Natural killer cell treated with Interleukin-12 subunit alpha and Interleukin-12 subunit beta and Interleukin-15 and Interleukin-18, amount 100 ng/mL, for 72 hours (primary cell): ENCODE results near the gene ZNF423. TPM values are rescaled to one million over a fixed set of nuclear protein-coding genes. Genes with fewer than 3 reads are reported as not detected.
A peak's percentile ranks its signal among the peaks of the same experiment; 100 is the strongest.

Source experiments
- ATAC-seq, 2 donors: fragments of 150-1000 bp; cut with Tn5 transposase in 1 of 2; sonication (Bioruptor Pico), chemical (Tn5 transposase) in 1 of 2; 2 replicates each; pipeline ENCODE4 v1.10.0; 2021
- DNase-seq: peaks from one replicate; pipeline ENCODE4 v3.0.0; 2022; ENCODE audit warnings: low spot score
- H3K27ac Mint-ChIP-seq, 2 donors: 1 replicate in 1 of 2; 2 replicates in 1 of 2; pipeline ENCODE4 v1.8.0; 2022; ENCODE audit warnings: mixed read lengths in 2 of 2, mild to moderate bottlenecking in 1 of 2, moderate library complexity in 1 of 2
- H3K27me3 Mint-ChIP-seq, 2 donors: 1 replicate in 1 of 2; 2 replicates in 1 of 2; pipeline ENCODE4 v1.8.0; 2022; ENCODE audit warnings: mixed read lengths in 2 of 2
- H3K36me3 Mint-ChIP-seq: one replicate; pipeline ENCODE4 v1.8.0; 2022; ENCODE audit warnings: mixed read lengths
- H3K4me1 Mint-ChIP-seq, 2 donors: 1 replicate in 1 of 2; 2 replicates in 1 of 2; pipeline ENCODE4 v1.8.0; 2022; ENCODE audit warnings: low read depth in 2 of 2, mixed read lengths in 2 of 2, mild to moderate bottlenecking in 1 of 2
- H3K4me3 Mint-ChIP-seq: one replicate; pipeline ENCODE4 v1.8.0; 2022; ENCODE audit warnings: mixed read lengths
- H3K9me3 Mint-ChIP-seq: 2 replicates; pipeline ENCODE4 v1.8.0; 2022; ENCODE audit warnings: mixed read lengths
- total RNA-seq, 2 donors: library from RNA; stranded (reverse); gene quantifications; one replicate each; pipeline ENCODE4 v1.2.3, GENCODE V29; 2022

The ZNF423 gene
- total RNA-seq, 2 donors from 2014 or later: not detected

- ATAC-seq: no peak
- peaks cover 0 to 3% of the 10 kb centered on the region in 2 donors for H3K27me3 Mint-ChIP-seq
- no peak for DNase-seq
- H3K36me3 Mint-ChIP-seq: no peaks in the 10 kb centered on the region
- no peaks in the 10 kb centered on the region for H3K9me3 Mint-ChIP-seq
- no peak overlapping the region for H3K27ac Mint-ChIP-seq
- no peaks in the 10 kb centered on the region for H3K4me1 Mint-ChIP-seq
- no peak overlapping the region for H3K4me3 Mint-ChIP-seq
Measured at GRCh38 chr16:49767998-49768397, 87.9 kb downstream of the ZNF423 start.

DNA sequence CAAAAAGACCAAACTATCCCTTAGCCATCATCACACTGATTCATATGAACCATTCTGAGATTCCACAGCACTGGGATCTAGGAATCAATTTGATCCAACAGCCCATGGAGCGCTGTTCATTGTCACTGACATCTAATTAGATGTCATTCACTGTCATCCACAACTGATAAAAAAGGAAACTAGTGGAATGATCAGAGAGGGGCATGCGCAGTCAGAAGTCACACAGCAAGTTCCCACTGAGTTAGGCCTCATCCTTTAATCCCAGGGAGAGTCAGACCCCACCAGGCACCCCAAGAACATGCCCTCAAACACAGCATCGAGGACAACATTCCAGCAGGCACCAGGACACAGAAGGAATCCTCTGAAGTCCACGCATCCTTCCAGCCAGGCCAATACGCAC is 88.5 kb downstream of the ZNF423 start:
- ATAC-seq (no peak), DNase-seq (no peak)
- no peaks in the 10 kb centered on the region for H3K36me3 Mint-ChIP-seq
- no peak overlapping the region for H3K4me3 Mint-ChIP-seq
- no peak overlapping the region for H3K27ac Mint-ChIP-seq
- H3K27me3 Mint-ChIP-seq: peaks cover 0 to 3% of the 10 kb centered on the region in 2 donors
- H3K4me1 Mint-ChIP-seq: no peaks in the 10 kb centered on the region
- no peaks in the 10 kb centered on the region for H3K9me3 Mint-ChIP-seq

DNA sequence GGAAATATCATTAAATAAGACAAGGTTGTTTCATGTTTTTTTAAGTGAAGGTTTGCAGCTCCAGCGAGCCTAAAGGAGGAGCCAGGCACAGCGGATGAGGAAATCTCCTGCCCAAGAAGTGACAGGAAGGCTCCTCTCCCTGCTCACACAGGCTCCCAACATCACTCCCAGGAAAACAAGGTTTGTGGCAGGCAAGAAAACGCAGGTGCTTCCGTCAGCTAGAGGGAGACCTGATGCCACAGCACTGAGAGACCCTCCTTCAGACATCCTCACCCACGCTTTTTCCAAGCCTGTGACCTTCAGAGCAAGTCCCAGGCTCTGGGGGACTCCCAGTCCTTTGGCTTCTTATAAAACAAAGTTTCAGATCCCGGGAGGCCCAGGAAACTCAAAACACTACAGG is 89.7 kb downstream of the ZNF423 start:
- Mint-ChIP-seq H3K4me3 (no peak overlapping the region), H3K27ac (no peak overlapping the region)

GRCh38 chr16:49763826-49764225 is 92.1 kb downstream of the ZNF423 start:
- H3K36me3 Mint-ChIP-seq: no peaks in the 10 kb centered on the region
- DNase-seq (no peak), ATAC-seq (peak in 1 of 2 donors; percentile 11)
- H3K9me3 Mint-ChIP-seq: no peaks in the 10 kb centered on the region
- H3K27ac Mint-ChIP-seq: no peak overlapping the region
- no peak overlapping the region for H3K4me3 Mint-ChIP-seq
- peaks cover 0 to 3% of the 10 kb centered on the region in 2 donors for H3K27me3 Mint-ChIP-seq
- no peaks in the 10 kb centered on the region for H3K4me1 Mint-ChIP-seq

More for the DNA sequence above, 89.7 kb downstream of the ZNF423 start:
- Mint-ChIP-seq H3K9me3 (no peaks in the 10 kb centered on the region), H3K4me1 (no peaks in the 10 kb centered on the region), H3K27me3 (peaks cover 0 to 3% of the 10 kb centered on the region in 2 donors), H3K36me3 (no peaks in the 10 kb centered on the region)
- ATAC-seq: no peak
- DNase-seq: no peak

- DNase-seq: no peak
- Mint-ChIP-seq H3K27ac (no peak overlapping the region), H3K4me3 (no peak overlapping the region), H3K4me1 (no peaks in the 10 kb centered on the region), H3K27me3 (peaks cover under 1 to 9% of the 10 kb centered on the region in 2 donors), H3K36me3 (no peaks in the 10 kb centered on the region), H3K9me3 (no peaks in the 10 kb centered on the region)
- peak; percentile 21 for ATAC-seq
Measured at GRCh38 chr16:49760815-49761214, 95.1 kb downstream of the ZNF423 start.

DNA sequence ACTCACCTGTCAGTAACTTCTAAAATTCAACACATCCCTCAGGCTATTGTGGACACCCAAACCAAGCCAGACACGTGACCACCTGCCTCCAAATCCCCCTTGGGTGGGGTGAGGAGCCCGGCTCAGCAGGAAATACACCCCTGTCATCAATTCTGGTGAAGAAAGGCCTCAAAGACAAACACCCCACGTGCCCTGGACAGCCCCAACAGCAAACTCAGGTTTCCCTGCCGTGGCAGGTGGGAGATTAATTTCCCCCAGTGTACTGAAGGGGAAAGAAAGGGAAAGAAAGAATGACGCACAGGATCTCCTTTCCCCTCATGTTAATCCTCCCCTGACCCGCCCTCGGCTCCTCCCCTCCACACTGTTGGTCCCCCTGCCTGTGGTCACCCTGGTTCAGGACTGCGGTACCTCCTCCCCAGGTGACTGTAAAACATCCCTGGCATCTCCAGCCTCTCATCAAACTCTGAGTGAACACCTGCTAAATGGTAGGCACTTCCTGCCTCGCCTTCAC is 98.3 kb downstream of the ZNF423 start:
- Mint-ChIP-seq H3K9me3 (no peaks in the 10 kb centered on the region), H3K4me3 (no peak overlapping the region), H3K36me3 (no peaks in the 10 kb centered on the region), H3K27me3 (peaks cover 10 to 12% of the 10 kb centered on the region in 2 donors), H3K27ac (no peak overlapping the region), H3K4me1 (peaks cover 11 to 17% of the 10 kb centered on the region in 2 donors)
- DNase-seq (no peak), ATAC-seq (peak in 1 of 2 donors; percentile 24)

DNA sequence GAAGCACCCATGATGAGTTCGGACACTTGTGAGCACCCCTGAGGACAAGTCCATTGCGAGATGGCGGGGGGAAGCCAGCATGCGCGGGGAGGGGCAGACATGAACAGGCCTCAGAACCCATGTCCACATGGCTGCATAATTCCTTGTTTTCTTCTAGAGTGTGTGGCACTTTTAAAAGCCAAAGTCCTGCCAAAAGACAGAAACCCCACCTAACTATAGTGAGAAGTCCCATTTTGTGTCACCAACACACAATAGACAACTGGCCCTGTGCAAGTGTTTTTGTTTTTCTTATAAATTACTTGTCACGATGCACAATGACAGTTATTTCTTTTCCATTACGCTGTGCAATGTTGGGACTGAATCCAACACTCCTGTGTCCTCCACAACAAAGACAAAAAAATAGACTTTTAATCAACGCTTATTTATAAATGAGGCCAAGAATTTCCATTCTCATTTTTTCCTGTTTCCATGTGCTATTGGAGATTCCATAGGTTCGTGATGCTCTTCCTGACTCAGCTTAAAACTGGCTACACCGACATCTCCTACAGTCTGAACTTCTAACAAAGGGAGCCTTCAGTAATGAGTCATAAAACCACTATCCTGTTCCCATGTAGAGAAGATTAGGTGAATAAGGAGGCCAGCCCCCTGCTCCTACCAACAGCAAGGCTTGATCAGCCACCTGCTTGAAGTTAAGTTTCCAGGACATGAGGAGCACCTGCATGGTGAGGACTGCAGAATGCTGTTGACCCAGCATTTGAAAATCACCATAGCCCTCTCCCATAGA is 98.9 kb downstream of the ZNF423 start:
- no peaks in the 10 kb centered on the region for H3K36me3 Mint-ChIP-seq
- ATAC-seq (peak in 1 of 2 donors; percentile 10), DNase-seq (no peak)
- H3K27ac Mint-ChIP-seq: no peak overlapping the region
- peaks cover 11 to 17% of the 10 kb centered on the region in 2 donors for H3K4me1 Mint-ChIP-seq
- H3K9me3 Mint-ChIP-seq: no peaks in the 10 kb centered on the region
- H3K4me3 Mint-ChIP-seq: no peak overlapping the region
- peaks cover 10 to 12% of the 10 kb centered on the region in 2 donors for H3K27me3 Mint-ChIP-seq

DNA sequence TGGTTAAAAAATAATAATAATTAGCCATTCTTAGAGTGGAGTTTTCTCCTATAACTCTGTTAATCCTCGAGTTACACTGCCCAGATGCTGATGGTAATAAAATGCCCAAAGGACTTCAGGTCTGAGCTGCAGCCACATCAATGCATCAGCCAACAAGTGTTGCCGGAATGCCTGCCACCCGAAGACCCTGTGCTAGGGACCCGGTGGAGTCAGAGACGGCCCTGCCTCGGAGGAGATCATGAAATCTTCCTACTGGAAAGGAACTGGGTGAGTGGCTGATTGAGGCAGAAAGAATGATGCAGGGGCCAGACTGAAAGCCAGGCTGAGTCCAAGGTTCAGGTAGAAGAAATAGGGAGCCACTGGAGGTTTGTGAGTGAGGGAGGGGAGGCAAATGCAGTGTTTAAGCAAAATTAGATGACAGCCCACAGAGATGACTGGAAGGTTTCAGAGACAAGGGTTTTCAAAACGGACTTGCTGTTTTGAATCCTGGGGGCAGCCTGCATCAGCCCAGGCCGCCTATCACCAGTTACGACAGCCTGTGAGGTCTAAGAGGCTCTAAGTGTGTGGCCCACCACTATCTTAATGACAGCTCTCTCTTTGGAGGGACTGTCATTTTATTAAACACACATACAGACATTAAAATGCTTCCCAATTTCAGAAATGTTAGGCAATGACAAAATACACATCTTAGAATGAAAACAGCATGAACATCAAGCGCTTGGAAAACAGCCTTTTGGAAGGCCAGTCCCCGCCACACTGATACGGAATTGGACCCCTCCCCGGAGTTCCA is 100.0 kb downstream of the ZNF423 start:
- Mint-ChIP-seq H3K4me3 (no peak overlapping the region), H3K36me3 (no peaks in the 10 kb centered on the region), H3K9me3 (no peaks in the 10 kb centered on the region), H3K27ac (peak overlapping the region in 1 of 2 donors; percentile 2), H3K4me1 (peaks cover 11 to 17% of the 10 kb centered on the region in 2 donors), H3K27me3 (peaks cover 10 to 12% of the 10 kb centered on the region in 2 donors)
- no peak for DNase-seq
- ATAC-seq: no peak

- H3K36me3 Mint-ChIP-seq: no peaks in the 10 kb centered on the region
- H3K27me3 Mint-ChIP-seq: peaks cover 10 to 14% of the 10 kb centered on the region in 2 donors
- no peak for ATAC-seq
- H3K9me3 Mint-ChIP-seq: no peaks in the 10 kb centered on the region
- H3K4me1 Mint-ChIP-seq: peaks cover 11 to 17% of the 10 kb centered on the region in 2 donors
- no peak for DNase-seq
- peak overlapping the region; percentile 17 for H3K4me3 Mint-ChIP-seq
- peak overlapping the region in 1 of 2 donors; percentile 2 for H3K27ac Mint-ChIP-seq
Measured at GRCh38 chr16:49755313-49755620, 100.6 kb downstream of the ZNF423 start.

GRCh38 chr16:49754495-49755312 is 101.2 kb downstream of the ZNF423 start:
- H3K27me3 Mint-ChIP-seq: peaks cover 10 to 14% of the 10 kb centered on the region in 2 donors
- peak overlapping the region in 1 of 2 donors; percentile 47 for H3K27ac Mint-ChIP-seq
- no peak for DNase-seq
- ATAC-seq: peak in 1 of 2 donors; percentile 59
- no peaks in the 10 kb centered on the region for H3K36me3 Mint-ChIP-seq
- peaks cover 11 to 17% of the 10 kb centered on the region in 2 donors for H3K4me1 Mint-ChIP-seq
- H3K4me3 Mint-ChIP-seq: peak overlapping the region; percentile 17
- H3K9me3 Mint-ChIP-seq: no peaks in the 10 kb centered on the region

DNA sequence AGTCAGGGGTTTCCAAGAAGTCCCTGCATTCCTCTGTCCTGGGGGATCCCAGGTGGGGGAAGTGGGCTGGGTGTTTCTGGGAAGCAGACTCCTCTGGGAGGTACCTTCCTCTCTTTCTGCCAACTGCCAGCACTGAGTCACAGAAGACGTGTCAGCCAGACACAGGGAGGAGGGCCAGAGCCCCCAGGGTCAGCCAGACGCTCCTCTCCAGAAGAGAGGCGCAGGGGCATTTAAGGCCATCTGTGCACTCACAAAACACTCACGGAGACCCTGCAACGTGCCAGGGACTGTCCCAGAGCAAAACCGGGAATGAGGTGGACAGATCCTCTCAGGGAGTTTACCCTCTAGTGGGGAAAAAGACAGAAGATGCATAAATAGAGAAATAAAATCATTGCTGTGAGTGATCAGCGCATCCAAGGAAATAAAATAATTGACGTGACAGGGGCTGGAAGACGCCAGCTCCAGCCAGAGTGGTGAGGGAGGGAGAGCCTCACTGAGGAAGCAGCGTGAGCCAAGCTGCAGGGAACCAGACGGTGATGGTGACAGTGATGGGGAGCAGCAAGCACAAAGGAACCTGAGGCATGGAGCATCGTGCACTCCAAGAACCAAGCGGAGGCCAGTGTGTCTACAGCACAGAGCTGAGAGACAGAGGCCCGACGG is 105.4 kb downstream of the ZNF423 start:
- ATAC-seq (no peak), DNase-seq (no peak)
- Mint-ChIP-seq H3K36me3 (no peaks in the 10 kb centered on the region), H3K4me1 (peaks cover 11 to 17% of the 10 kb centered on the region in 2 donors), H3K27ac (no peak overlapping the region), H3K9me3 (no peaks in the 10 kb centered on the region), H3K27me3 (peaks cover 5 to 7% of the 10 kb centered on the region in 2 donors), H3K4me3 (no peak overlapping the region)

- H3K4me3 Mint-ChIP-seq: no peak overlapping the region
- no peak for ATAC-seq
- no peak for DNase-seq
- H3K36me3 Mint-ChIP-seq: no peaks in the 10 kb centered on the region
- H3K4me1 Mint-ChIP-seq: peaks cover 6 to 12% of the 10 kb centered on the region in 2 donors
- no peaks in the 10 kb centered on the region for H3K9me3 Mint-ChIP-seq
- H3K27me3 Mint-ChIP-seq: peaks cover 0 to 4% of the 10 kb centered on the region in 2 donors
- no peak overlapping the region for H3K27ac Mint-ChIP-seq
Measured at GRCh38 chr16:49749816-49750215, 106.1 kb downstream of the ZNF423 start.

- DNase-seq (no peak), ATAC-seq (no peak)
- H3K4me3 Mint-ChIP-seq: no peak overlapping the region
- no peaks in the 10 kb centered on the region for H3K9me3 Mint-ChIP-seq
- no peak overlapping the region for H3K27ac Mint-ChIP-seq
- H3K27me3 Mint-ChIP-seq: peaks cover 0 to 4% of the 10 kb centered on the region in 2 donors
- H3K4me1 Mint-ChIP-seq: peaks cover 0 to 3% of the 10 kb centered on the region in 2 donors
- H3K36me3 Mint-ChIP-seq: no peaks in the 10 kb centered on the region
Measured at GRCh38 chr16:49748322-49748721, 107.6 kb downstream of the ZNF423 start.
